Hepatocyte (in vitro differentiated cells): ENCODE data around the gene STON1. TPM values are rescaled to one million over a fixed set of nuclear protein-coding genes. Genes with fewer than 3 reads are reported as not detected.
A peak's percentile ranks its signal among the peaks of the same experiment; 100 is the strongest.

ENCODE experiments used
- DNase-seq: peaks from one replicate; pipeline ENCODE4 v3.0.0-alpha.2; 2016; ENCODE audit warnings: low spot score
- H2AFZ ChIP-seq: fragments of 200-600 bp; sonication (generic); 2 replicates; pipeline ENCODE4 v1.6.0; 2016; ENCODE audit warnings: antibody characterized with exemption, mild to moderate bottlenecking
- H3K27ac ChIP-seq: fragments of 200-600 bp; sonication (generic); 2 replicates; pipeline ENCODE4 v1.5.1; 2016; ENCODE audit warnings: mild to moderate bottlenecking
- H3K27me3 ChIP-seq: fragments of 200-600 bp; sonication (generic); 2 replicates; pipeline ENCODE4 v1.6.1; 2016
- H3K36me3 ChIP-seq: fragments of 200-600 bp; sonication (generic); replicated peaks from 2 replicates; pipeline ENCODE4 v1.5.1; 2016; ENCODE audit warnings: low read depth; ENCODE audit not compliant: insufficient read depth
- H3K4me1 ChIP-seq: fragments of 200-600 bp; sonication (generic); 2 replicates; pipeline ENCODE4 v1.5.1; 2016; ENCODE audit warnings: mild to moderate bottlenecking, moderate library complexity; ENCODE audit not compliant: insufficient read depth
- H3K4me2 ChIP-seq: fragments of 200-600 bp; sonication (generic); 2 replicates; pipeline ENCODE4 v1.6.0; 2016
- H3K4me3 ChIP-seq: fragments of 200-600 bp; sonication (generic); 2 replicates; pipeline ENCODE4 v1.5.1; 2016; ENCODE audit warnings: mild to moderate bottlenecking
- H3K79me2 ChIP-seq: fragments of 200-600 bp; sonication (generic); 2 replicates; pipeline ENCODE4 v1.6.0; 2017; ENCODE audit warnings: mild to moderate bottlenecking
- H3K9me2 ChIP-seq: fragments of 200-600 bp; sonication (generic); replicated peaks from 2 replicates; pipeline ENCODE4 v1.6.0; 2017; ENCODE audit warnings: mild to moderate bottlenecking; ENCODE audit not compliant: insufficient read depth
- H3K9me3 ChIP-seq: fragments of 200-600 bp; sonication (generic); 2 replicates; pipeline ENCODE4 v1.5.1; 2016; ENCODE audit warnings: low read depth, mild to moderate bottlenecking
- H4K20me1 ChIP-seq: fragments of 200-600 bp; sonication (generic); 2 replicates; pipeline ENCODE4 v1.6.0; 2016; ENCODE audit warnings: mild to moderate bottlenecking; ENCODE audit not compliant: insufficient read depth, poor library complexity, severe bottlenecking
- CTCF ChIP-seq: fragments of 200-600 bp; sonication (generic); IDR thresholded peaks from 2 replicates; pipeline ENCODE4 v1.5.1; 2016; ENCODE audit warnings: antibody characterized with exemption, mild to moderate bottlenecking; ENCODE audit not compliant: poor library complexity
- EZH2 ChIP-seq: fragments of 200-600 bp; sonication (generic); IDR thresholded peaks from 2 replicates; pipeline ENCODE4 v1.6.1; 2016; ENCODE audit warnings: antibody characterized with exemption, mild to moderate bottlenecking, borderline replicate concordance
- EZH2phosphoT487 ChIP-seq: fragments of 200-600 bp; sonication (generic); IDR thresholded peaks from one replicate; pipeline ENCODE4 v1.6.1; 2018; ENCODE audit warnings: antibody characterized with exemption, mild to moderate bottlenecking, low read depth, moderate library complexity; ENCODE audit not compliant: unreplicated experiment, severe bottlenecking
- WGBS: methylation state at CpG from one replicate; pipeline ENCODE4 v1.1.6; 2016; ENCODE audit warnings: low lambda C conversion rate; ENCODE audit errors: missing lambda C conversion rate; 5-methylcytosine and 5-hydroxymethylcytosine counted together
- polyA plus RNA-seq: library from polyadenylated mRNA; unstranded; fragments of >200 nt; fragmentation: Nextera tagmentation; extraction: Ambion mirVana; gene quantifications from 2 replicates; pipeline ENCODE4 v1.2.1, GENCODE V29; 2016
- total RNA-seq: library from RNA; depleted of rRNA; stranded (reverse); fragments of >200 nt; gene quantifications from 2 replicates; pipeline ENCODE4 v1.2.3, GENCODE V29; 2014

Gene STON1
- total and polyA plus RNA-seq, 2 experiments from 2014 or later = 12.2 to 22.0 TPM

- H3K36me3 ChIP-seq = no peaks in the 10 kb centered on the region
- H3K9me2 ChIP-seq = no peaks in the 10 kb centered on the region
- no peaks in the 10 kb centered on the region for H3K79me2 ChIP-seq
- no peak overlapping the region for H3K27ac ChIP-seq
- no peak overlapping the region for H2AFZ ChIP-seq
- no peaks in the 10 kb centered on the region for H3K4me1 ChIP-seq
- no peak for TF ChIP-seq EZH2
- TF ChIP-seq CTCF = peak; percentile 36
- TF ChIP-seq EZH2phosphoT487 = no peak
- no peaks in the 10 kb centered on the region for H3K9me3 ChIP-seq
- no peak overlapping the region for H3K4me2 ChIP-seq
- H4K20me1 ChIP-seq = no peaks in the 10 kb centered on the region
- no peaks in the 10 kb centered on the region for H3K27me3 ChIP-seq
- 28% methylated on average over 7 of the region's 7 CpGs for WGBS
- peak; percentile 18 for DNase-seq
- H3K4me3 ChIP-seq = no peak overlapping the region
Observed at GRCh38 chr2:48566592-48567310, 36.8 kb downstream of the STON1 start.

GRCh38 chr2:48567671-48568070, 37.7 kb downstream of the STON1 start:
- H2AFZ ChIP-seq = no peak overlapping the region
- no peaks in the 10 kb centered on the region for H3K9me2 ChIP-seq
- no peaks in the 10 kb centered on the region for H3K9me3 ChIP-seq
- no peaks in the 10 kb centered on the region for H3K79me2 ChIP-seq
- no peak overlapping the region for H3K4me2 ChIP-seq
- no peak overlapping the region for H3K4me3 ChIP-seq
- H3K4me1 ChIP-seq = no peaks in the 10 kb centered on the region
- H4K20me1 ChIP-seq = no peaks in the 10 kb centered on the region
- DNase-seq = no peak
- TF ChIP-seq EZH2 (no peak), CTCF (no peak), EZH2phosphoT487 (no peak)
- no peaks in the 10 kb centered on the region for H3K27me3 ChIP-seq
- H3K27ac ChIP-seq = no peak overlapping the region
- no peaks in the 10 kb centered on the region for H3K36me3 ChIP-seq
- WGBS = 89% methylated on average over 4 of the region's 4 CpGs

GRCh38 chr2:48568547-48568946, 38.6 kb downstream of the STON1 start:
- no peak overlapping the region for H2AFZ ChIP-seq
- H3K27ac ChIP-seq = no peak overlapping the region
- H3K9me2 ChIP-seq = no peaks in the 10 kb centered on the region
- H4K20me1 ChIP-seq = no peaks in the 10 kb centered on the region
- H3K27me3 ChIP-seq = no peaks in the 10 kb centered on the region
- H3K4me1 ChIP-seq = no peaks in the 10 kb centered on the region
- H3K36me3 ChIP-seq = no peaks in the 10 kb centered on the region
- H3K9me3 ChIP-seq = no peaks in the 10 kb centered on the region
- no peak for TF ChIP-seq CTCF
- no peak for TF ChIP-seq EZH2
- TF ChIP-seq EZH2phosphoT487 = no peak
- H3K79me2 ChIP-seq = no peaks in the 10 kb centered on the region
- no peak overlapping the region for H3K4me2 ChIP-seq
- no peak for DNase-seq
- H3K4me3 ChIP-seq = no peak overlapping the region
- WGBS = 95% methylated on average over 4 of the region's 4 CpGs

GRCh38 chr2:48569433-48569832, 39.5 kb downstream of the STON1 start:
- H3K27ac ChIP-seq = no peak overlapping the region
- H2AFZ ChIP-seq = no peak overlapping the region
- TF ChIP-seq EZH2 = no peak
- TF ChIP-seq EZH2phosphoT487 = no peak

More at GRCh38 chr2:48569433-48569832, 39.5 kb downstream of the STON1 start:
- Histone ChIP-seq H3K36me3 (no peaks in the 10 kb centered on the region), H3K4me3 (no peak overlapping the region), H3K9me3 (no peaks in the 10 kb centered on the region), H3K9me2 (no peaks in the 10 kb centered on the region), H3K79me2 (no peaks in the 10 kb centered on the region), H4K20me1 (no peaks in the 10 kb centered on the region), H3K4me2 (no peak overlapping the region), H3K4me1 (no peaks in the 10 kb centered on the region), H3K27me3 (no peaks in the 10 kb centered on the region)
- no peak for DNase-seq
